ENCODE measurements around the gene MPC1L.
A peak's percentile ranks its signal among the peaks of the same experiment; 100 is the strongest.

Gene MPC1L

DNA sequence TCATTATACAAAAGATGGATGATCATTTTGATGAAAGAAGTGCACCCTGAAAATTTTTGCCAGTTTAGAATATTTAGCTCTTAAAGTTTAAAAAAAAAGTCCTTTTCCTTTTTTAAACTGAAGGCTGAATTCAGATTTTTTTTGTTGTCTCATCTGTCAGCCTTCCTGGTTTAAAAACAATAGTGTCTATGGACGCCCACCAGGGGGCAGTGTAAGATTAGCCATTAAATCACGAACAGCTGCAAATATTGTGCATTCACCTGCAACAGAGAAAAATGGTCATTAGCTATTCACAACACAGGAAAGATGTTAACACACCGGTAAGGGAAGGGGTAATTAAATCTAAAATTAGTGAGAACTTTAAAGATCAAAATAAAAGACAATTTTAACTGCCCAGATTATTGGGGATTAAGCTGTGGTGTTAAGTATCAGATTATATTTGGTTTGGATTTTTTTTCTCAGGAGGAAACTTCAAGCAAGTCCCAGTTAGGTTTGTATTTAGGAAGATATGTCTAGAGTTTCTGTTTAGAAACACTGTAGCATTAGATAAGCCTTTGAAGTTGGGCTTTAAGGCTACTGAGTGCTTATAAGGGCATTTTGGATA is 28.5 kb downstream of the MPC1L start:
- no peak overlapping the region for H3K18ac ChIP-seq (ENCODE audit: low read length)
- no CpG with 5 or more reads among the region's 3 CpGs for WGBS (ENCODE audit: extremely low coverage, insufficient coverage, low lambda C conversion rate)
- DNase-seq = peak; percentile 41

GRCh38 chrX:40652664-40653063 is 29.4 kb downstream of the MPC1L start:
- no peak overlapping the region for H4K8ac ChIP-seq (ENCODE audit: low read depth, low read length)
- no peak overlapping the region for H3K27ac ChIP-seq (ENCODE audit: low read depth, low read length)
- H4K5ac ChIP-seq (ENCODE audit: low read length) = no peak overlapping the region
- DNase-seq = no peak
- H2BK15ac ChIP-seq (replicated peaks; ENCODE audit: low read depth) = no peak overlapping the region
- no peak overlapping the region for H3K23ac ChIP-seq (ENCODE audit: low read length)
- no peak overlapping the region for H3K4me3 ChIP-seq (ENCODE audit: low read length)
- WGBS (ENCODE audit: extremely low coverage, insufficient coverage, low lambda C conversion rate) = no CpG with 5 or more reads among the region's 1 CpG
- no peaks in the 10 kb centered on the region for H3K36me3 ChIP-seq (ENCODE audit: control insufficient read depth, insufficient read depth, low read length)
- H3K9ac ChIP-seq (ENCODE audit: low read length) = no peak overlapping the region
- H3K4ac ChIP-seq (ENCODE audit: low read depth, low read length) = no peak overlapping the region
- H3K56ac ChIP-seq (ENCODE audit: low read length) = no peak overlapping the region
- H3K27me3 ChIP-seq (ENCODE audit: insufficient read depth, low read length, poor library complexity) = no peaks in the 10 kb centered on the region
- H3K4me2 ChIP-seq (ENCODE audit: low read length) = no peak overlapping the region
- H2AK5ac ChIP-seq (ENCODE audit: low read length) = no peak overlapping the region
- H2BK5ac ChIP-seq (ENCODE audit: low read length) = no peak overlapping the region
- H3K4me1 ChIP-seq (ENCODE audit: control insufficient read depth, low read depth, low read length) = no peaks in the 10 kb centered on the region
- H3K79me1 ChIP-seq (ENCODE audit: low read length) = no peaks in the 10 kb centered on the region
- H3K79me2 ChIP-seq (ENCODE audit: control insufficient read depth, insufficient read depth, low read length) = no peaks in the 10 kb centered on the region
- H2BK120ac ChIP-seq (ENCODE audit: low read depth, low read length) = no peak overlapping the region
- H3K18ac ChIP-seq (ENCODE audit: low read length) = no peak overlapping the region

More for the DNA sequence above, 28.5 kb downstream of the MPC1L start:
- H3K4ac ChIP-seq (ENCODE audit: low read depth, low read length) = no peak overlapping the region
- no peaks in the 10 kb centered on the region for H3K27me3 ChIP-seq (ENCODE audit: insufficient read depth, low read length, poor library complexity)
- no peak overlapping the region for H4K8ac ChIP-seq (ENCODE audit: low read depth, low read length)
- H3K23ac ChIP-seq (ENCODE audit: low read length) = no peak overlapping the region
- H3K79me2 ChIP-seq (ENCODE audit: control insufficient read depth, insufficient read depth, low read length) = no peaks in the 10 kb centered on the region
- no peak overlapping the region for H4K5ac ChIP-seq (ENCODE audit: low read length)
- no peaks in the 10 kb centered on the region for H3K79me1 ChIP-seq (ENCODE audit: low read length)
- no peak overlapping the region for H2BK5ac ChIP-seq (ENCODE audit: low read length)
- H2BK15ac ChIP-seq (replicated peaks; ENCODE audit: low read depth) = no peak overlapping the region
- no peak overlapping the region for H2AK5ac ChIP-seq (ENCODE audit: low read length)
- H3K4me1 ChIP-seq (ENCODE audit: control insufficient read depth, low read depth, low read length) = no peaks in the 10 kb centered on the region
- no peak overlapping the region for H3K4me3 ChIP-seq (ENCODE audit: low read length)
- no peak overlapping the region for H3K9ac ChIP-seq (ENCODE audit: low read length)
- no peaks in the 10 kb centered on the region for H3K36me3 ChIP-seq (ENCODE audit: control insufficient read depth, insufficient read depth, low read length)
- no peak overlapping the region for H2BK120ac ChIP-seq (ENCODE audit: low read depth, low read length)
- H3K27ac ChIP-seq (ENCODE audit: low read depth, low read length) = no peak overlapping the region
- H3K4me2 ChIP-seq (ENCODE audit: low read length) = no peak overlapping the region
- no peak overlapping the region for H3K56ac ChIP-seq (ENCODE audit: low read length)

DNA sequence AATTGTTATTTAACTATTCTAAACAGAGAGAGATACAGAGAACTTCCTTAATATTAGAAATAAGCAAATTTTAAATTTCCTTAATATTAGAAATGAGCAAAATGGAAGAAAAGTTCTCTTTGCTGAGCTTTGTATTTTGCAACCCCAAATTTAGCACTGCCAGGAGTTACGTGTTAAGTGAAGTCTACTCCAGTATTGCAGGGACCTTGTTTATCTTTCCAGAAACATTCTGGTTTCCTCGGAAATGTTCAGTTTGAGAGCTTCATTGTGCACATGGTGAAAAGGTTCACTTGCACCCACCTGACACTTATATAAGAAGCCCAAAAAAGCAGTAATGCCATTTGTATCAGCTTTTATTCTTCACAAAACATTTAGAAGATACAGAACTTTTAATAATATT is 30.3 kb downstream of the MPC1L start:
- H2BK5ac ChIP-seq (ENCODE audit: low read length) = no peak overlapping the region
- no peak overlapping the region for H3K4me2 ChIP-seq (ENCODE audit: low read length)
- no peaks in the 10 kb centered on the region for H3K79me1 ChIP-seq (ENCODE audit: low read length)
- H3K18ac ChIP-seq (ENCODE audit: low read length) = no peak overlapping the region
- H3K27me3 ChIP-seq (ENCODE audit: insufficient read depth, low read length, poor library complexity) = no peaks in the 10 kb centered on the region
- no peak overlapping the region for H4K5ac ChIP-seq (ENCODE audit: low read length)
- no peaks in the 10 kb centered on the region for H3K36me3 ChIP-seq (ENCODE audit: control insufficient read depth, insufficient read depth, low read length)
- H3K4me3 ChIP-seq (ENCODE audit: low read length) = no peak overlapping the region
- no peaks in the 10 kb centered on the region for H3K4me1 ChIP-seq (ENCODE audit: control insufficient read depth, low read depth, low read length)
- H3K4ac ChIP-seq (ENCODE audit: low read depth, low read length) = no peak overlapping the region
- H3K56ac ChIP-seq (ENCODE audit: low read length) = no peak overlapping the region
- H2BK15ac ChIP-seq (replicated peaks; ENCODE audit: low read depth) = no peak overlapping the region
- no peak overlapping the region for H3K23ac ChIP-seq (ENCODE audit: low read length)
- H3K79me2 ChIP-seq (ENCODE audit: control insufficient read depth, insufficient read depth, low read length) = no peaks in the 10 kb centered on the region
- H4K8ac ChIP-seq (ENCODE audit: low read depth, low read length) = no peak overlapping the region
- H3K27ac ChIP-seq (ENCODE audit: low read depth, low read length) = no peak overlapping the region
- WGBS (ENCODE audit: extremely low coverage, insufficient coverage, low lambda C conversion rate) = no CpG with 5 or more reads among the region's 2 CpGs
- H3K9ac ChIP-seq (ENCODE audit: low read length) = no peak overlapping the region
- DNase-seq = no peak
- no peak overlapping the region for H2BK120ac ChIP-seq (ENCODE audit: low read depth, low read length)
- H2AK5ac ChIP-seq (ENCODE audit: low read length) = no peak overlapping the region

GRCh38 chrX:40660381-40660780 is 37.2 kb downstream of the MPC1L start:
- no CpG with 5 or more reads among the region's 5 CpGs for WGBS (ENCODE audit: extremely low coverage, insufficient coverage, low lambda C conversion rate)
- Histone ChIP-seq H3K4me3 (ENCODE audit: low read length) (no peak overlapping the region), H4K5ac (ENCODE audit: low read length) (no peak overlapping the region), H2BK15ac (replicated peaks; ENCODE audit: low read depth) (no peak overlapping the region), H3K79me1 (ENCODE audit: low read length) (no peaks in the 10 kb centered on the region), H2AK5ac (ENCODE audit: low read length) (no peak overlapping the region), H3K56ac (ENCODE audit: low read length) (no peak overlapping the region), H3K9ac (ENCODE audit: low read length) (no peak overlapping the region), H2BK5ac (ENCODE audit: low read length) (no peak overlapping the region), H3K27me3 (ENCODE audit: insufficient read depth, low read length, poor library complexity) (no peaks in the 10 kb centered on the region), H4K8ac (ENCODE audit: low read depth, low read length) (no peak overlapping the region), H3K79me2 (ENCODE audit: control insufficient read depth, insufficient read depth, low read length) (no peaks in the 10 kb centered on the region), H3K36me3 (ENCODE audit: control insufficient read depth, insufficient read depth, low read length) (no peaks in the 10 kb centered on the region), H3K18ac (ENCODE audit: low read length) (no peak overlapping the region), H3K27ac (ENCODE audit: low read depth, low read length) (no peak overlapping the region), H2BK120ac (ENCODE audit: low read depth, low read length) (no peak overlapping the region), H3K4me1 (ENCODE audit: control insufficient read depth, low read depth, low read length) (no peaks in the 10 kb centered on the region), H3K23ac (ENCODE audit: low read length) (no peak overlapping the region), H3K4me2 (ENCODE audit: low read length) (no peak overlapping the region), H3K4ac (ENCODE audit: low read depth, low read length) (no peak overlapping the region)
- DNase-seq = no peak

DNA sequence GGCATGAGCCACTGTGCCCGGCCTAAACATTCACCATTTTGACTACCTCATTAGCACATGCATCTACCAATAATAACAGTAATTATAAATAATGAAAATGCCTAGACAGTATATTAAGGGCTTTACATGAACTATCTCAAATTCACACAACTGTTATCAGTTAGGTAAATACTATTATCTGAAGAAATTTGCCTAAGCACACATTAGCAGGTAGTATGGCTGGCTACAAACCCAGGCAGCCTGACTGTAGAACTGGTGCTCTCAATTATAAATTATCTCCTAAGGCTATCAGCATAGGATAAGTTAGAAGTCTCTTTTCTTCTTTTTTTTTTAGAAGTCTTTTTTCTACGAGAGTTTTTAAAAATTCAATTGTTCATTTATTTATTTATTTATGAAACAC is 38.3 kb downstream of the MPC1L start:
- Histone ChIP-seq H3K4me3 (ENCODE audit: low read length) (no peak overlapping the region), H3K36me3 (ENCODE audit: control insufficient read depth, insufficient read depth, low read length) (no peaks in the 10 kb centered on the region), H2BK120ac (ENCODE audit: low read depth, low read length) (no peak overlapping the region), H3K27me3 (ENCODE audit: insufficient read depth, low read length, poor library complexity) (no peaks in the 10 kb centered on the region), H3K4me1 (ENCODE audit: control insufficient read depth, low read depth, low read length) (no peaks in the 10 kb centered on the region), H3K9ac (ENCODE audit: low read length) (no peak overlapping the region), H3K23ac (ENCODE audit: low read length) (no peak overlapping the region), H3K79me2 (ENCODE audit: control insufficient read depth, insufficient read depth, low read length) (no peaks in the 10 kb centered on the region), H2AK5ac (ENCODE audit: low read length) (no peak overlapping the region), H3K79me1 (ENCODE audit: low read length) (no peaks in the 10 kb centered on the region), H3K56ac (ENCODE audit: low read length) (no peak overlapping the region), H3K4ac (ENCODE audit: low read depth, low read length) (no peak overlapping the region), H2BK5ac (ENCODE audit: low read length) (no peak overlapping the region), H4K5ac (ENCODE audit: low read length) (no peak overlapping the region), H4K8ac (ENCODE audit: low read depth, low read length) (no peak overlapping the region), H2BK15ac (replicated peaks; ENCODE audit: low read depth) (no peak overlapping the region), H3K18ac (ENCODE audit: low read length) (no peak overlapping the region), H3K27ac (ENCODE audit: low read depth, low read length) (no peak overlapping the region), H3K4me2 (ENCODE audit: low read length) (no peak overlapping the region)
- DNase-seq = no peak
- WGBS (ENCODE audit: extremely low coverage, insufficient coverage, low lambda C conversion rate) = no CpG with 5 or more reads among the region's 2 CpGs

- Histone ChIP-seq H3K36me3 (ENCODE audit: control insufficient read depth, insufficient read depth, low read length) (no peaks in the 10 kb centered on the region), H3K27ac (ENCODE audit: low read depth, low read length) (no peak overlapping the region), H3K23ac (ENCODE audit: low read length) (no peak overlapping the region)
Observed at GRCh38 chrX:40663078-40663740, 40.0 kb downstream of the MPC1L start.

More at GRCh38 chrX:40663078-40663740, 40.0 kb downstream of the MPC1L start:
- H2AK5ac ChIP-seq (ENCODE audit: low read length) = no peak overlapping the region
- no peak overlapping the region for H3K4me2 ChIP-seq (ENCODE audit: low read length)
- no peak overlapping the region for H2BK15ac ChIP-seq (replicated peaks; ENCODE audit: low read depth)
- H3K56ac ChIP-seq (ENCODE audit: low read length) = no peak overlapping the region
- H3K79me1 ChIP-seq (ENCODE audit: low read length) = no peaks in the 10 kb centered on the region
- H2BK120ac ChIP-seq (ENCODE audit: low read depth, low read length) = no peak overlapping the region
- H4K5ac ChIP-seq (ENCODE audit: low read length) = no peak overlapping the region
- H3K79me2 ChIP-seq (ENCODE audit: control insufficient read depth, insufficient read depth, low read length) = no peaks in the 10 kb centered on the region
- H4K8ac ChIP-seq (ENCODE audit: low read depth, low read length) = no peak overlapping the region
- H3K18ac ChIP-seq (ENCODE audit: low read length) = no peak overlapping the region
- no peak overlapping the region for H3K4me3 ChIP-seq (ENCODE audit: low read length)
- H3K27me3 ChIP-seq (ENCODE audit: insufficient read depth, low read length, poor library complexity) = no peaks in the 10 kb centered on the region
- H2BK5ac ChIP-seq (ENCODE audit: low read length) = no peak overlapping the region
- H3K4ac ChIP-seq (ENCODE audit: low read depth, low read length) = no peak overlapping the region
- DNase-seq = no peak
- H3K9ac ChIP-seq (ENCODE audit: low read length) = no peak overlapping the region
- WGBS (ENCODE audit: extremely low coverage, insufficient coverage, low lambda C conversion rate) = no CpG with 5 or more reads among the region's 3 CpGs
- H3K4me1 ChIP-seq (ENCODE audit: control insufficient read depth, low read depth, low read length) = no peaks in the 10 kb centered on the region
